ENCODE data around the gene TOR1A.

DNA sequence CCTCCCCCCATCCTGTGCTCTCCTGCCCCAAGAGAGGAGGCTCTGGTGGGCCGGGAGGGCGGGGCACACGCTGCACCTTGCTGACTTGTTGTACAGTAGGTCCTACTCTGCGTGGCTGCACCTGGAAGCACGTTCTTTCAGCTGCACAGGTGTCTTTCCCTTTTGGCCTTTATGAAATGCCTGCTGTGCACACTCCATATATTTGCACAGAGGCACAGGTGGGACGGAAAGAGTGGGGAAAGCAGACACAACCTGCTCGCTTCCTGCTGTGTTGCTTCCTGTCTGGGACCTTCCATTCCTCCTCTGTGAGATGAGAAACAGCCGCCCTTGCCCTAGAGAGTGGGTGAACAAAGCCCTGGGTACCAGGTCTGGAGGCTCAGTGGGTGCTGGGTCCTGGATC is 16.1 kb upstream of the TOR1A start:
- TF ChIP-seq, protein P1, sequence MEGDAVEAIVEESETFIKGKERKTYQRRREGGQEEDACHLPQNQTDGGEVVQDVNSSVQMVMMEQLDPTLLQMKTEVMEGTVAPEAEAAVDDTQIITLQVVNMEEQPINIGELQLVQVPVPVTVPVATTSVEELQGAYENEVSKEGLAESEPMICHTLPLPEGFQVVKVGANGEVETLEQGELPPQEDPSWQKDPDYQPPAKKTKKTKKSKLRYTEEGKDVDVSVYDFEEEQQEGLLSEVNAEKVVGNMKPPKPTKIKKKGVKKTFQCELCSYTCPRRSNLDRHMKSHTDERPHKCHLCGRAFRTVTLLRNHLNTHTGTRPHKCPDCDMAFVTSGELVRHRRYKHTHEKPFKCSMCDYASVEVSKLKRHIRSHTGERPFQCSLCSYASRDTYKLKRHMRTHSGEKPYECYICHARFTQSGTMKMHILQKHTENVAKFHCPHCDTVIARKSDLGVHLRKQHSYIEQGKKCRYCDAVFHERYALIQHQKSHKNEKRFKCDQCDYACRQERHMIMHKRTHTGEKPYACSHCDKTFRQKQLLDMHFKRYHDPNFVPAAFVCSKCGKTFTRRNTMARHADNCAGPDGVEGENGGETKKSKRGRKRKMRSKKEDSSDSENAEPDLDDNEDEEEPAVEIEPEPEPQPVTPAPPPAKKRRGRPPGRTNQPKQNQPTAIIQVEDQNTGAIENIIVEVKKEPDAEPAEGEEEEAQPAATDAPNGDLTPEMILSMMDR (IDR thresholded peaks at IDR 0.05), result no peak
- TF ChIP-seq POLR2A (IDR thresholded peaks at IDR 0.05), result no peak
